Kidney epithelial cell (primary cell): ENCODE data around the gene CDSN. TPM values are rescaled to one million over a fixed set of nuclear protein-coding genes. Genes with fewer than 3 reads are reported as not detected.

ENCODE experiments used
- DNase-seq: peaks from one replicate; pipeline ENCODE4 v3.0.0-alpha.2; 2010; ENCODE audit warnings: low read depth
- H3K27me3 ChIP-seq: 2 replicates; pipeline ENCODE4 v1.6.0; 2011; ENCODE audit warnings: low read length; ENCODE audit not compliant: control insufficient read depth, insufficient read depth
- H3K36me3 ChIP-seq: 2 replicates; pipeline ENCODE4 v1.5.1; 2011; ENCODE audit warnings: low read length; ENCODE audit not compliant: control insufficient read depth, insufficient read depth
- H3K4me3 ChIP-seq: 2 replicates; pipeline ENCODE4 v1.5.1; 2011; ENCODE audit warnings: low read depth, mild to moderate bottlenecking, control low read depth, low read length
- total RNA-seq: library from RNA; depleted of rRNA; stranded (reverse); fragments of >200 nt; gene quantifications from 2 replicates; pipeline ENCODE4 v1.2.3, GENCODE V29; 2015
- TF ChIP-seq, protein P1 (sequence below): IDR thresholded peaks from 2 replicates; pipeline ENCODE4 v1.5.1; 2011; ENCODE audit warnings: mild to moderate bottlenecking, moderate library complexity, low read length, control low read depth, inconsistent platforms; ENCODE audit not compliant: insufficient read depth, poor library complexity, severe bottlenecking

Gene CDSN
- total RNA-seq, 1 donor from 2014 or later, result not detected

DNA sequence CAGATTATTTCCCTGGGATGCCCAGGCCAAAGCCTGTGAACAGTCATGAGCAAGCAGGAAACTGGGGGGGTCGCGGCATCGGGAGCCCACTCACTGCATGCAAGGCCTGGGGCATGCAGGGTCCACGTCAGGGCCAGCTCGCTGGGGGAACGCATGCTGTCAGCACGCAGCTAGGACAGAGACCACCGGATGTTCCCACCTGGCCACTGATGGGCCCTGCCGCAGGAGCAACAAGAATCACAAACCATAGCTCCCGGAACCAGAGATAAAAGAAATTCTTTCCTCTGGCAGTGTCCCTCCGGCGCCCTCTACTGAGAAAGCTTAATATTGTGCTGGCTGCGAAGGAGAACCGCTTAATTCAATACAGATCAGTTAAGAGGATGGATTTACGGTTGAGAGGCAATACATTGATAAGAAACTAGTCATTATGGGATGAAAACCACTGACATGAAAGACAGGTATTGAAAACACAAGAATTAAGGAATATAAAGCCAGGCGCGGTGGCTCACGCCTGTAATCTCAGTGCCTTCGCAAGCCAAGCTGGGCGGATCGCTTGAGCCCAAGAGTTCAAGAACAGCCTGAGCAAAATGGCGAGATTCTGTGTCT, 40.5 kb downstream of the CDSN start:
- no peak for DNase-seq
- Histone ChIP-seq H3K36me3 (no peaks in the 10 kb centered on the region), H3K27me3 (no peaks in the 10 kb centered on the region), H3K4me3 (no peak overlapping the region)
- TF ChIP-seq, protein P1, sequence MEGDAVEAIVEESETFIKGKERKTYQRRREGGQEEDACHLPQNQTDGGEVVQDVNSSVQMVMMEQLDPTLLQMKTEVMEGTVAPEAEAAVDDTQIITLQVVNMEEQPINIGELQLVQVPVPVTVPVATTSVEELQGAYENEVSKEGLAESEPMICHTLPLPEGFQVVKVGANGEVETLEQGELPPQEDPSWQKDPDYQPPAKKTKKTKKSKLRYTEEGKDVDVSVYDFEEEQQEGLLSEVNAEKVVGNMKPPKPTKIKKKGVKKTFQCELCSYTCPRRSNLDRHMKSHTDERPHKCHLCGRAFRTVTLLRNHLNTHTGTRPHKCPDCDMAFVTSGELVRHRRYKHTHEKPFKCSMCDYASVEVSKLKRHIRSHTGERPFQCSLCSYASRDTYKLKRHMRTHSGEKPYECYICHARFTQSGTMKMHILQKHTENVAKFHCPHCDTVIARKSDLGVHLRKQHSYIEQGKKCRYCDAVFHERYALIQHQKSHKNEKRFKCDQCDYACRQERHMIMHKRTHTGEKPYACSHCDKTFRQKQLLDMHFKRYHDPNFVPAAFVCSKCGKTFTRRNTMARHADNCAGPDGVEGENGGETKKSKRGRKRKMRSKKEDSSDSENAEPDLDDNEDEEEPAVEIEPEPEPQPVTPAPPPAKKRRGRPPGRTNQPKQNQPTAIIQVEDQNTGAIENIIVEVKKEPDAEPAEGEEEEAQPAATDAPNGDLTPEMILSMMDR, result peak; percentile 79

DNA sequence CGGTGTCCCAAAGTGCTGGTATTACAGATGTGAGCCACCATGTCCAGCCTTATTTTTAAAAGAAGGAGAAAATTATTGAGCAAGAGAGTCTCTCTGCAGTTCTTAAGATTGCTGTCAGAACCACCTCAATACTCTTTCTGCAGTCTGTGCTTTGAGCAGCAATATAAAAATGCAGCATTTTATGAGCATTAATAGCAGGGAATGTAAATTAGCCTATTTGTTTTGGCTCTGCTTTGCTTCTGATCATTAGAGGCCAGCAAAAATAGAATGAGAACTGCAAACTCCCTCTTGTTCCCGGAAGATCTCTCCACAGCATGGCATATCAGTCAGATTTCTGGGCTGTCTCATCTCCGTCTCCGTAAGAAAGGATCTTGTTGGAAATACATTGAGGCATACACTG, 43.6 kb downstream of the CDSN start:
- no peak for DNase-seq
- H3K4me3 ChIP-seq, result no peak overlapping the region
- no peaks in the 10 kb centered on the region for H3K27me3 ChIP-seq
- TF ChIP-seq, protein P1, result no peak
- no peaks in the 10 kb centered on the region for H3K36me3 ChIP-seq

DNA sequence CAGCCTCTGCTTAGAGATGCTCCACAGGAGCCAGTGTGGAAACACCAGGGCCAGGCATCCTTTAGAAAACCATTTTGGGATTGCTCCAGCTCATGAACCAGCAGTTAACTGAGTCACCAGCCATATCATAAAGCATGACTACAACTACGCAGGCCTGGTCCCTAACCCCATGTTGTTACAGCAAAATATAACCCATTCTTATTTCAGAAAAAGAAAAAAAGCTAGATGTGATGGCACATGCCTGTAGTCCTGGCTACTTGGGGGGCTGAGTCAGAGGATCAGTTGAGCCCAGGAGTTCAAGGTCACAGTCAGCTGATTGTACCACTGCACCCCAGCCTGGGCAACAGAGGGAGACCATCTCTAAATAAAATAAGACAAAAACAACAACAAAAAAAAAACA, 44.7 kb downstream of the CDSN start:
- Histone ChIP-seq H3K36me3 (no peaks in the 10 kb centered on the region), H3K27me3 (no peaks in the 10 kb centered on the region), H3K4me3 (no peak overlapping the region)
- TF ChIP-seq, protein P1, result no peak
- DNase-seq, result no peak

DNA sequence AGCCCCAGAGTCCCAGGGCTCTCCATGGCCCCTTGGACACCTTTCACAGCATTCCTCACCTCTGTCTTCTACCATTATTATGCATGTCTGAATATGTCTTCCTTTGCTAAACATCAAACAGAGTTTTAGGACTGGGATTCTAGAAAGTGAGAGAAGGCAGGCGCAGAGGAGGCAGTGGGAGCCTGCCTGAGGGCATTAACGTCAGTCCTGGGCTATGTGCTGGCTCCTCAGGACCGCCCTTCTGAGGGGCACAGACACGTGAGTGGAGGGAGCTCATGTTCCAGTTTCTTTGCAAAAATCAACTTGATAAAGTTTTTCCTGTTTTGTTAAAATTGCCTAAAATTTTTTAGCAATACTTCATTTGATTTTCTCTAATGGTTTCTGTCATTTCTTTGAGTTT, 45.8 kb downstream of the CDSN start:
- no peaks in the 10 kb centered on the region for H3K27me3 ChIP-seq
- no peak overlapping the region for H3K4me3 ChIP-seq
- H3K36me3 ChIP-seq, result no peaks in the 10 kb centered on the region
- TF ChIP-seq, protein P1, result no peak
- DNase-seq, result no peak

DNA sequence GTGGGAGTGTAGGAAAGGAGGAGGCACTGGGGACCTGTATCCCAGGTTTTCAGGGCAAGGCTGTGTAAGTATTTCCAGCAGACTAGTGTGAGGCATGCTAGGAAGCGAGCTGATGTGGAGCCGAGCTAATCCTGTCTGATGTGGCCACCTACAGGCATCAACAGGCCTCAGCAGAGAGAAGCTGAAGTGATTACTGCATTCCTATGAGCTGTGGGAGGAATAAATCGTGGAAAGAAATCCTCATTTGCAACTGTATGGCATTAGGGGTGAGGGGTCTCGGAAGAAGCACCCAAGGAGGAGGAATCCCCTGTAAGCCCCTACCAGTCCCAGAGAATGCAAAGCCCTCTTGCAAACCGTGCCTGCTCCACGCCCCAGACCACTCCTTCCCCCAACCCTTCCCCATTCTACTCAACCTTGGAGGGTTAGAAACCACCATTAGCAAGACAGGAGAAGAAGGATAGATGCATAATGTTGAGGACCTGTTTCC, 49.5 kb downstream of the CDSN start:
- TF ChIP-seq, protein P1, result peak; percentile 87
- no peak overlapping the region for H3K4me3 ChIP-seq
- no peaks in the 10 kb centered on the region for H3K27me3 ChIP-seq
- H3K36me3 ChIP-seq, result no peaks in the 10 kb centered on the region
- DNase-seq, result no peak
